OCI-LY7 (cell line): Measurements from ENCODE around the gene AOPEP.

ENCODE experiments used
- EZH2phosphoT487 ChIP-seq: fragments of 200-600 bp; sonication (generic); IDR thresholded peaks from 2 replicates; pipeline ENCODE4 v1.6.1; 2018; ENCODE audit warnings: low read depth, borderline replicate concordance, mild to moderate bottlenecking, mixed run types, antibody characterized with exemption, low read length, moderate library complexity, mixed read lengths
- TF ChIP-seq, protein P1 (sequence below): fragments of 200-600 bp; sonication (generic); conservative IDR thresholded peaks from 2 replicates; pipeline ENCODE4 v1.5.1; 2014; ENCODE audit warnings: mild to moderate bottlenecking, antibody characterized with exemption, low read length, moderate library complexity, mixed read lengths

DNA sequence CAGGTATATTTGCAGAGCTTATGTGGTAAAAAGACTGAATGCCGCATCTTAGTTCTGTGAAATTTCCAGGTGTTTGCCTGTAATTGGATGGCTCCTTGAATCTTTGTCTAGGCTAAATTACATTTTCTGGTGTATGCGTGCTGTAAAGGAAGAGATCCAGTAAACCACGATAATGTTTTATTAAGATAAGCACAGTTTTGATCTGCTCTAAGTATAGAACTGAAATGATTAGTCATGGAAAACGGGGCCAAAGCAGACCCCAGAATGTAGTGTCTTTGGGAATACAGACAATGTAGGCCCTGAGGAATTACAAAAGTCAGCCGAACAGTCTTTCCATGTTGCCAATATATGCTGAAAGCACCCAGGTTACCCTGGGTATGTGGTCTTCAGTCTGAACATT lies 333.7 kb downstream of the AOPEP start:
- TF ChIP-seq, protein P1, sequence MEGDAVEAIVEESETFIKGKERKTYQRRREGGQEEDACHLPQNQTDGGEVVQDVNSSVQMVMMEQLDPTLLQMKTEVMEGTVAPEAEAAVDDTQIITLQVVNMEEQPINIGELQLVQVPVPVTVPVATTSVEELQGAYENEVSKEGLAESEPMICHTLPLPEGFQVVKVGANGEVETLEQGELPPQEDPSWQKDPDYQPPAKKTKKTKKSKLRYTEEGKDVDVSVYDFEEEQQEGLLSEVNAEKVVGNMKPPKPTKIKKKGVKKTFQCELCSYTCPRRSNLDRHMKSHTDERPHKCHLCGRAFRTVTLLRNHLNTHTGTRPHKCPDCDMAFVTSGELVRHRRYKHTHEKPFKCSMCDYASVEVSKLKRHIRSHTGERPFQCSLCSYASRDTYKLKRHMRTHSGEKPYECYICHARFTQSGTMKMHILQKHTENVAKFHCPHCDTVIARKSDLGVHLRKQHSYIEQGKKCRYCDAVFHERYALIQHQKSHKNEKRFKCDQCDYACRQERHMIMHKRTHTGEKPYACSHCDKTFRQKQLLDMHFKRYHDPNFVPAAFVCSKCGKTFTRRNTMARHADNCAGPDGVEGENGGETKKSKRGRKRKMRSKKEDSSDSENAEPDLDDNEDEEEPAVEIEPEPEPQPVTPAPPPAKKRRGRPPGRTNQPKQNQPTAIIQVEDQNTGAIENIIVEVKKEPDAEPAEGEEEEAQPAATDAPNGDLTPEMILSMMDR = no peak
- TF ChIP-seq EZH2phosphoT487 = no peak
